Gastrocnemius medialis (tissue), 4 donors: Measurements from ENCODE around the gene PRKD2.

Experiments
- CTCF ChIP-seq, 5 experiments: fragments of 450-650 bp in 3 of 5; fragments of 200-600 bp in 2 of 5; sonication (generic) in 2 of 5; IDR thresholded peaks in 4 of 5; conservative IDR thresholded peaks in 1 of 5; 1 replicate in 4 of 5; 2 replicates in 1 of 5; pipeline ENCODE4 v1.5.1; 2016 to 2019; ENCODE audit warnings: antibody characterized with exemption in 5 of 5, mild to moderate bottlenecking in 3 of 5, moderate library complexity in 3 of 5
- POLR2A ChIP-seq, 2 donors: fragments of 450-650 bp; IDR thresholded peaks; one replicate each; pipeline ENCODE4 v1.6.1; 2017; ENCODE audit warnings: antibody characterized with exemption in 2 of 2, mild to moderate bottlenecking in 2 of 2, moderate library complexity in 2 of 2

- TF ChIP-seq POLR2A (IDR thresholded peaks at IDR 0.05) (no peak), CTCF (IDR thresholded peaks at IDR 0.05 in 4 of 5, conservative IDR thresholded peaks at IDR 0.05 in 1 of 5) (no peak)
Measured at GRCh38 chr19:46631481-46631880, 85.4 kb downstream of the PRKD2 start.
